ENCODE measurements around the gene VCAN.
A peak's percentile ranks its signal among the peaks of the same experiment; 100 is the strongest.

Gene VCAN

DNA sequence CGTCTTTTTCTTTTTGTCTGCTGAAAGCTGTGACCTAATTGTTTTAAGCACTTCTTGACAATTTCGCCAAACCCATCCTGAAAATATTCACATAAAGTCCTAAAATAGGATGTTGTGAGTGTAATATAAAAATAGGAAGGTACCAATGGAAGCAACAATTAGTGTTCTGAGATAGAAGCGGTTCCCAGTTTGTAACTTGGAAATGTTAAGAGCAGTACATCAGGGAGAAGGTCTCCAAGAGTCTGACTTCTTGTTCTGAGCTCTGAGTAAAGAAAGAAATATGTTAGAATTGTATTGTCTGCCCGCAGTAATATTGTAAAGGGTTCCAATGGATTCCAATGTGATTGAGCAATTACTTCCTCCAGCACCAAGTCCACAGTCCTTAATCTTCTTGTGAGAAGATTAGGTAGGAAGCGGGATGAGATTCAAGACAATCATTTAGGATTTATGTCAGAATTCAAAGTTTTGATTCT, 3.9 kb downstream of the VCAN start:
- H3K4me1 ChIP-seq (ENCODE audit: control insufficient read depth, insufficient read depth, low read length), result peaks cover 15% of the 10 kb centered on the region
- H3K9me3 ChIP-seq (ENCODE audit: control insufficient read depth, low read length), result no peaks in the 10 kb centered on the region
- H3K27ac ChIP-seq (ENCODE audit: insufficient read depth, low read depth, low read length, poor library complexity, severe bottlenecking), result no peak overlapping the region
- 17 to 23% methylated on average over 4 to 5 of the region's 5 CpGs for WGBS, 2 experiments
- H3K4me3 ChIP-seq (ENCODE audit: insufficient read depth, low read depth, low read length), result peak overlapping the region; percentile 80
- no peaks in the 10 kb centered on the region for H3K27me3 ChIP-seq (ENCODE audit: control insufficient read depth, insufficient read depth, low read length, poor library complexity, severe bottlenecking)
- H3K36me3 ChIP-seq (ENCODE audit: control insufficient read depth, insufficient read depth, low read length), result no peaks in the 10 kb centered on the region

DNA sequence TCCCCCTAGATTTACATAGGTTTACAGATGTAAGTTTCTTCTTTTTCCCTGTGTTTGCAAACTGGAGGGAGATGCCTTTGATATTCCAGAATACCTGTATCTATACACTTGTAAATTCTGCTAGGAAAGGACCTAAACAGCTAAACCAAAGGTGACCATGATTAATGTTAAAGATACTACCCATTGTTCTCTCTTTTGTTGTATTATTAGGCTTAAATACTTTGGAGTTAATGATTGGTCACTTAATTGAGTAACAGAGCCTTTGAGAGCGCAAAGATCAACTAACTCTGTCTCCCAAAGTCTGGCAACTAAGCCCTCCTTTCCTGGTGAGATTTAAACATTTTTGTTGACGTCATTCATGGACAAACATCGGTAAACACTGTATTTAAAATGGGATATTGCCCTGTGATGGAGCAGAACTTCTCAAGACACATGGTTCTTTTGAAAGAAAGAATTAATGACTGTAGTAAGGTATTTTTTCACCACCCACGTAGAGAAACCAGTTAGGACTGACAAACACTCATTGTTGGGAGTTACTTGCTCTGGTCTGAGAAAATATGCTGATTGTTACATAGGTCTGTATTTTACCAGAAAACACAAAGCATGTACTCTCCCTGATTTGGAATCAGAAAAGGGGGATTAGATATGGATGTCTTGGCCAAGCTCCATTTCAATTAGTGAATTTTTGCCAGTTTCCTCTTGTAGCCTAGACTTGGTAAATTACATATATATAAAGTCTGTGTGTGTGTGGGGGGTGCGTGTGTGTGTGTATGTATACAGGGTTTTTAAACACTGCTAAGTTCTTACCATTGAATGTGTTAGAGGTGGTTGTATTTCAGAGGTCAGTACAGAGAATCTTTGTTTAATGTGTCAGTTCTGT, 4.6 kb downstream of the VCAN start:
- peaks cover 15% of the 10 kb centered on the region for H3K4me1 ChIP-seq (ENCODE audit: control insufficient read depth, insufficient read depth, low read length)
- H3K27me3 ChIP-seq (ENCODE audit: control insufficient read depth, insufficient read depth, low read length, poor library complexity, severe bottlenecking), result no peaks in the 10 kb centered on the region
- H3K4me3 ChIP-seq (ENCODE audit: insufficient read depth, low read depth, low read length), result no peak overlapping the region
- no peaks in the 10 kb centered on the region for H3K36me3 ChIP-seq (ENCODE audit: control insufficient read depth, insufficient read depth, low read length)
- no peak overlapping the region for H3K27ac ChIP-seq (ENCODE audit: insufficient read depth, low read depth, low read length, poor library complexity, severe bottlenecking)
- WGBS, 2 experiments, result 25 to 26% methylated on average over 4 to 5 of the region's 5 CpGs
- H3K9me3 ChIP-seq (ENCODE audit: control insufficient read depth, low read length), result no peaks in the 10 kb centered on the region

DNA sequence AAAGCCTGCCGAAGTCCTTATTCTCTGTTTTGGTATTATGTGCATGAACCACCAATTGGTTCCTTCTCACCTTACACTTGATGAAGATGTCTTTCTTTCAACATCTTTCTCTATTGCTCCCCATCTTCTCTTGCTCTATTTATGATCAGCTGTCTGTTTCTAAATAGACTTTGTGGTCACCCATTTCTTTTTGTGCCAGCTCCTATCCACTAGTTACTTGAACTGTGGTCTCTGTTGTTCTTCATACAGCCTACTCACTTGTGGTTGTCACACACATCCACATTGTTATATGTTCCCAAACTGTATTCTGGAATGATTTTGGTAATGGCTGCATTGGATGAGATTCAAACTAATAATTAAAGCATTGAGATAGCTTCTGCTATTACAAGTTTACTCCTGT, 11.4 kb downstream of the VCAN start:
- Histone ChIP-seq H3K4me1 (ENCODE audit: control insufficient read depth, insufficient read depth, low read length) (no peaks in the 10 kb centered on the region), H3K36me3 (ENCODE audit: control insufficient read depth, insufficient read depth, low read length) (peaks cover 11% of the 10 kb centered on the region), H3K27ac (ENCODE audit: insufficient read depth, low read depth, low read length, poor library complexity, severe bottlenecking) (no peak overlapping the region), H3K27me3 (ENCODE audit: control insufficient read depth, insufficient read depth, low read length, poor library complexity, severe bottlenecking) (no peaks in the 10 kb centered on the region), H3K4me3 (ENCODE audit: insufficient read depth, low read depth, low read length) (no peak overlapping the region), H3K9me3 (ENCODE audit: control insufficient read depth, low read length) (no peaks in the 10 kb centered on the region)
- WGBS, 2 experiments, result 95 to 100% methylated on average over 1 of the region's 1 CpG

DNA sequence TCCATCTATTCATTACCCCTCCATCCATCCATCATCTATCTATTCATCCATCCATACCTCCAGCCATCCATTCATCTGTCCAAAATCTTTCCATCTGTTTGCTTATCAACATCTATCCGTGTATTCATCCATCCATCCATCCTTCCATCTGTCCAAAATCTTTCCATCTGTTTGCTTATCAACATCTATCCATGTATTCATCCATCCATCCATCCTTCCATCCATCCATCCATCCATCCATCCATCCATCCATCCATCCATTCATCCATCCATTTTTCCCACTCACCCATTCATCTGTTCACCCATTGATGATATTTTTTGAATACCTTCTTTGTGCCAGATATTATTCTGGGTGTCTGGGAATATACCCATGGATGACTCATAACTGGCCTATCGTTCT, 12.8 kb downstream of the VCAN start:
- H3K4me3 ChIP-seq (ENCODE audit: insufficient read depth, low read depth, low read length), result no peak overlapping the region
- WGBS, 2 experiments, result 83 to 89% methylated on average over 1 to 2 of the region's 2 CpGs
- no peaks in the 10 kb centered on the region for H3K4me1 ChIP-seq (ENCODE audit: control insufficient read depth, insufficient read depth, low read length)
- H3K9me3 ChIP-seq (ENCODE audit: control insufficient read depth, low read length), result no peaks in the 10 kb centered on the region
- no peaks in the 10 kb centered on the region for H3K27me3 ChIP-seq (ENCODE audit: control insufficient read depth, insufficient read depth, low read length, poor library complexity, severe bottlenecking)
- no peak overlapping the region for H3K27ac ChIP-seq (ENCODE audit: insufficient read depth, low read depth, low read length, poor library complexity, severe bottlenecking)
- H3K36me3 ChIP-seq (ENCODE audit: control insufficient read depth, insufficient read depth, low read length), result peaks cover 11% of the 10 kb centered on the region

DNA sequence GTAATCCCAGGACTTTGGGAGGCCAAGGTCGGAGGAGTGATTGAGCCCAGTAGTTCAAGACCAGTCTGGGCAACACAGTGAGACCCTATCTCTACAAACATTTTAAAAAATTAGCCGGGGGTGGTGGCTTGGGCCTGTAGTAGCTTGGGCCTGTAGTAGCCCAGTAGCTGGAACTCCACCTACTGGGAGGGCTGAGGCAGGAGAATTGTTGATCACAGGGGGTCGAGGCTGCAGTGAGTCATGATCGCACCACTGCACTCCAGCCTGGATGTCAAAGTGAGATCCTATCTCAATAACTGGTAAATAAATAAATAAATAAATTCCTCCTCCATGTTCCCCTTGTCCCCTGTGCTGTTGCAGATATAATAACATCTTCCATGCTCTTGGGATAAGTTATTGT, 14.3 kb downstream of the VCAN start:
- Histone ChIP-seq H3K4me1 (ENCODE audit: control insufficient read depth, insufficient read depth, low read length) (no peaks in the 10 kb centered on the region), H3K27ac (ENCODE audit: insufficient read depth, low read depth, low read length, poor library complexity, severe bottlenecking) (no peak overlapping the region), H3K27me3 (ENCODE audit: control insufficient read depth, insufficient read depth, low read length, poor library complexity, severe bottlenecking) (no peaks in the 10 kb centered on the region), H3K9me3 (ENCODE audit: control insufficient read depth, low read length) (no peaks in the 10 kb centered on the region), H3K4me3 (ENCODE audit: insufficient read depth, low read depth, low read length) (no peak overlapping the region), H3K36me3 (ENCODE audit: control insufficient read depth, insufficient read depth, low read length) (peaks cover 20% of the 10 kb centered on the region)
- WGBS, 2 experiments, result 94 to 95% methylated on average over 3 to 4 of the region's 4 CpGs

DNA sequence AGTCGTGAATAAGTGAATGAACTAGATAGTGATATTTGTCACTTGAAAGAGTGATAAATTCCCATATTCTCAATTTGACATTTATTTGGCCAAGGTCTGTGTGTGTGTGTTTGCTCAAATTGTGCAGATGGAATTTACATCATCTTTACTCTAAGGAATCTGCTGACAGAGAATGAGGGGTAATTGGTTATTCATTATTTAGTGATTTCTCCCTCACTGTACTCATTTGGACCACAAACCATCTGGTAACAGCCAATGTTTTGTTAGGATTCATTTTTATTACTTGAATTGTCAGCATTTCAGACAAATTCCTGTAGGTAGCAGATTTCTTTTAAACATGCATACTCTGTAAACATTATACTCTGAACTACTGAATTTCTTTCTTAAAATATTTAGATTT, 15.6 kb downstream of the VCAN start:
- Histone ChIP-seq H3K27me3 (ENCODE audit: control insufficient read depth, insufficient read depth, low read length, poor library complexity, severe bottlenecking) (no peaks in the 10 kb centered on the region), H3K9me3 (ENCODE audit: control insufficient read depth, low read length) (no peaks in the 10 kb centered on the region), H3K4me1 (ENCODE audit: control insufficient read depth, insufficient read depth, low read length) (no peaks in the 10 kb centered on the region), H3K36me3 (ENCODE audit: control insufficient read depth, insufficient read depth, low read length) (peaks cover 20% of the 10 kb centered on the region), H3K27ac (ENCODE audit: insufficient read depth, low read depth, low read length, poor library complexity, severe bottlenecking) (no peak overlapping the region), H3K4me3 (ENCODE audit: insufficient read depth, low read depth, low read length) (no peak overlapping the region)
- WGBS, 2 experiments, result 100% methylated on average over 1 of the region's 1 CpG

DNA sequence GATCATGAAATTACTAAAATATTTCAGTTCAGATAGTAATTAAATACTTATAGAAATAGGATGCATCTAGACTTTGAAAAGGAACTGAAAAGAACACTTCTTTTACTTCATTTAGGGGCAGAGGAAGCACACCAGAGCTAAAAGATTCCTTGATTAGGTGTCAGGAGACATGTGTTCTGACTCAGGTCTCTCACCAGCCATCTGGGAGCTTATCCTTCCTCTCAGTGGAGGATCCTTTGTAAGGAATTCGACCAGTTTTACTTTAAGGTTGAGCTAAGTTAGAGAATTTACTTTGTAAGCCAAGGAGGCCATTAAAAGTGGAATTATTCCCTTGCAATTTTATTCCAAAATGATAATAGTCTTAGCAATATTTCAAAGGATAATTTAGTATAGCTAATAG, 16.7 kb downstream of the VCAN start:
- WGBS, 2 experiments, result 56% methylated on average over 1 of the region's 1 CpG; no CpG with 5 or more reads in 1 of the 2 experiments
- Histone ChIP-seq H3K27ac (ENCODE audit: insufficient read depth, low read depth, low read length, poor library complexity, severe bottlenecking) (no peak overlapping the region), H3K4me3 (ENCODE audit: insufficient read depth, low read depth, low read length) (no peak overlapping the region), H3K27me3 (ENCODE audit: control insufficient read depth, insufficient read depth, low read length, poor library complexity, severe bottlenecking) (no peaks in the 10 kb centered on the region), H3K36me3 (ENCODE audit: control insufficient read depth, insufficient read depth, low read length) (peaks cover 24% of the 10 kb centered on the region), H3K9me3 (ENCODE audit: control insufficient read depth, low read length) (no peaks in the 10 kb centered on the region), H3K4me1 (ENCODE audit: control insufficient read depth, insufficient read depth, low read length) (no peaks in the 10 kb centered on the region)

DNA sequence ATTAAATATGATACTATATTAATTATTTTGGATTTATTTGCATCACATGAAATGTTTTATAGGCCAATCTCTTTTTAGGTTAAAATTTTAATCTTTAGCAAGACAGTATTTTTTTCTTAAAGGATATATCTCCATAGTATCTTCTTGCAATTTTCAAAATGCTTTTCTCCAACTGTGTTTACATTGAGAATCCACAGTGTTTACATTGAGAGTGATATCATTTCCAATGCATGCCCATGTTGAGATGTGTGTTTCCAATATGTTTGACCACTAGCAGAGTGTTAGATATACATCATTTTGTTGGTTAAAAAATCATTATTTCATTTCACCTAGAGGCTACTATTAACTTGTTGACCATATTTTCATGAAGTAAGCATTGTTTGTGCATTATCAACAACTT, 17.3 kb downstream of the VCAN start:
- no peaks in the 10 kb centered on the region for H3K9me3 ChIP-seq (ENCODE audit: control insufficient read depth, low read length)
- no peaks in the 10 kb centered on the region for H3K4me1 ChIP-seq (ENCODE audit: control insufficient read depth, insufficient read depth, low read length)
- no peaks in the 10 kb centered on the region for H3K27me3 ChIP-seq (ENCODE audit: control insufficient read depth, insufficient read depth, low read length, poor library complexity, severe bottlenecking)
- H3K36me3 ChIP-seq (ENCODE audit: control insufficient read depth, insufficient read depth, low read length), result peaks cover 24% of the 10 kb centered on the region
- H3K4me3 ChIP-seq (ENCODE audit: insufficient read depth, low read depth, low read length), result no peak overlapping the region
- H3K27ac ChIP-seq (ENCODE audit: insufficient read depth, low read depth, low read length, poor library complexity, severe bottlenecking), result no peak overlapping the region

DNA sequence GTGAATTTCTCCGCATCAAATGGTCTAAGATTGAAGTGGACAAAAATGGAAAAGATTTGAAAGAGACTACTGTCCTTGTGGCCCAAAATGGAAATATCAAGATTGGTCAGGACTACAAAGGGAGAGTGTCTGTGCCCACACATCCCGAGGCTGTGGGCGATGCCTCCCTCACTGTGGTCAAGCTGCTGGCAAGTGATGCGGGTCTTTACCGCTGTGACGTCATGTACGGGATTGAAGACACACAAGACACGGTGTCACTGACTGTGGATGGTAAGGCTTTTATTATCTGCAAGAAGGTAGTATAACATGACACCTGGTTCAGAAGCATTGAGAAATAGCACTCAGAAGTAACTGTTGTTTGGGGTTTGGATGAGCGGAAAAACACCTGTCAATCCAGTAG, 18.7 kb downstream of the VCAN start:
- Histone ChIP-seq H3K4me1 (ENCODE audit: control insufficient read depth, insufficient read depth, low read length) (no peaks in the 10 kb centered on the region), H3K27me3 (ENCODE audit: control insufficient read depth, insufficient read depth, low read length, poor library complexity, severe bottlenecking) (no peaks in the 10 kb centered on the region), H3K4me3 (ENCODE audit: insufficient read depth, low read depth, low read length) (no peak overlapping the region), H3K27ac (ENCODE audit: insufficient read depth, low read depth, low read length, poor library complexity, severe bottlenecking) (no peak overlapping the region), H3K9me3 (ENCODE audit: control insufficient read depth, low read length) (no peaks in the 10 kb centered on the region), H3K36me3 (ENCODE audit: control insufficient read depth, insufficient read depth, low read length) (peaks cover 18% of the 10 kb centered on the region)
- 96 to 97% methylated on average over 9 of the region's 9 CpGs for WGBS, 2 experiments

DNA sequence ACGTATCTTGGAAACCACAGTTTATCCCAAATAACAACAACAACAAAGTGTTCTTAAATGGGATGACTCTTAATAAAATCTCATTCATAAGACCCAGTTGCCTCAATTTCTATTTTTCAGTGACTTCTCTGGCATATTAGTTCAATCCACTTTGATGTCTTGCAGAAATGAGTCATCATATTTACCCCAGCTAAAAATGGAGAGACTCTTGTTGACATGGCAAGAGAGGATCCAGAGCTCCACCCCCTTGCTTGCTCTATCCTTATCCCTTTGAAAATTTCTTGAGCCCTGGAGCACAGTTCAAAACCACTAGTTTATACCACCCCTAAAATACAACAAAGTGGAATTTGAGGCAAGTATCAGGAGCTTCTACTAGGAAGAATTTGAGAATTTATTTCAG, 20.8 kb downstream of the VCAN start:
- Histone ChIP-seq H3K27me3 (ENCODE audit: control insufficient read depth, insufficient read depth, low read length, poor library complexity, severe bottlenecking) (no peaks in the 10 kb centered on the region), H3K36me3 (ENCODE audit: control insufficient read depth, insufficient read depth, low read length) (peaks cover 25% of the 10 kb centered on the region), H3K27ac (ENCODE audit: insufficient read depth, low read depth, low read length, poor library complexity, severe bottlenecking) (no peak overlapping the region), H3K4me3 (ENCODE audit: insufficient read depth, low read depth, low read length) (no peak overlapping the region), H3K9me3 (ENCODE audit: control insufficient read depth, low read length) (no peaks in the 10 kb centered on the region), H3K4me1 (ENCODE audit: control insufficient read depth, insufficient read depth, low read length) (no peaks in the 10 kb centered on the region)
- 96 to 100% methylated on average over 1 of the region's 1 CpG for WGBS, 2 experiments

Measured in ectodermal cell (in vitro differentiated cells).